ENCODE results near the gene SLC44A1. TPM values are rescaled to one million over a fixed set of nuclear protein-coding genes. Genes with fewer than 3 reads are reported as not detected.

SLC44A1 gene
- total and polyA plus RNA-seq, 12 donors: 6.8 to 73.1 (median 36.3) TPM

DNA sequence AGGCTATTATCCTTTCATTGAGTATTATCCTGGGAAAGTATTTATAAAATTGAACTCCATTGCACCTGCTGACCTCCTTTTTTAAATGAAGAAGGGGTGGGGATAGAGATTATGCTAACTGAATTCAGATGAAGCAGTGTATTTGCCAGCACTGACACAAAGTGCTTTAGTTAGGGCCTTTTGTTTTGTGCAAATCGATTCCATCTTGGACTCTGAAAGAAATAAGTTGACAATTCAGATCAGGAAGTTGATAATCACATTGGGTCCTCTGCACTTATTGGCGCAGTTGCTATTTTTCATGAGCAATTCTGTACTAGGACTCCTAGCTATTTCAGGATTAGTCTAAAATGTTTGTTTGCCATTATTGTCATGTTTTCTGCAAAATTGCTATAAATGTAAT lies 101.8 kb downstream of the SLC44A1 start:
- intact Hi-C loops (cut with DNase I): no loop called here
- 72 to 79% (median 75%) methylated on average over 2 of the region's 2 CpGs for WGBS, 4 donors

DNA sequence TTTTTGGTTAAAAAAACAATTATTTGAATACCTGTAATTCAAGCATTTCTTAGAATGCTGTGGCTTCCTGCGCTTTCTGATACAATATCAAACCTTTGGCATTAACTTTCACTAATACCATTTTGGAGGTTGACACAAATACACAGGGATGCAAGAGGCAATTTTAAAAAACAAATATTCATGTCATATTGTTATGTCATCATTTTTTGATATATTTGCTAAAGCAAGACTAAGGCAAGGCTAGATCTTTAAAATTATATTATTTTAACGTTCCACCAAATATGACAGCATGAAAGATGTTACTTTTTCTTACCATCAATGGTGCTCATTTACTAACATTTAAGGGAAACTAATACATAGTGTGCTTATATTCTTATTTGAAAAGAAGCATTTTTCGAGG lies 110.0 kb downstream of the SLC44A1 start:
- 89 to 96% (median 96%) methylated on average over 3 of the region's 3 CpGs for WGBS, 4 donors
- intact Hi-C loops (cut with DNase I): no loop called here
- no peaks in the 10 kb centered on the region for H3K27me3 ChIP-seq
- TF ChIP-seq POLR2A (IDR thresholded peaks at IDR 0.05): no peak
- TF ChIP-seq, protein P1, sequence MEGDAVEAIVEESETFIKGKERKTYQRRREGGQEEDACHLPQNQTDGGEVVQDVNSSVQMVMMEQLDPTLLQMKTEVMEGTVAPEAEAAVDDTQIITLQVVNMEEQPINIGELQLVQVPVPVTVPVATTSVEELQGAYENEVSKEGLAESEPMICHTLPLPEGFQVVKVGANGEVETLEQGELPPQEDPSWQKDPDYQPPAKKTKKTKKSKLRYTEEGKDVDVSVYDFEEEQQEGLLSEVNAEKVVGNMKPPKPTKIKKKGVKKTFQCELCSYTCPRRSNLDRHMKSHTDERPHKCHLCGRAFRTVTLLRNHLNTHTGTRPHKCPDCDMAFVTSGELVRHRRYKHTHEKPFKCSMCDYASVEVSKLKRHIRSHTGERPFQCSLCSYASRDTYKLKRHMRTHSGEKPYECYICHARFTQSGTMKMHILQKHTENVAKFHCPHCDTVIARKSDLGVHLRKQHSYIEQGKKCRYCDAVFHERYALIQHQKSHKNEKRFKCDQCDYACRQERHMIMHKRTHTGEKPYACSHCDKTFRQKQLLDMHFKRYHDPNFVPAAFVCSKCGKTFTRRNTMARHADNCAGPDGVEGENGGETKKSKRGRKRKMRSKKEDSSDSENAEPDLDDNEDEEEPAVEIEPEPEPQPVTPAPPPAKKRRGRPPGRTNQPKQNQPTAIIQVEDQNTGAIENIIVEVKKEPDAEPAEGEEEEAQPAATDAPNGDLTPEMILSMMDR (IDR thresholded peaks at IDR 0.05): no peak
- DNase-seq: no peak
- no peaks in the 10 kb centered on the region for H3K36me3 ChIP-seq (replicated peaks in 1 of 2)
- peaks cover 0 to 7% (median 0%) of the 10 kb centered on the region in 3 donors for H3K9me3 ChIP-seq (replicated peaks in 1 of 3)
- no peak overlapping the region for H3K27ac ChIP-seq
- no peak overlapping the region for H3K4me3 ChIP-seq
- H3K4me1 ChIP-seq (replicated peaks in 1 of 2): no peaks in the 10 kb centered on the region

More for the DNA sequence above, 101.8 kb downstream of the SLC44A1 start:
- no peak for TF ChIP-seq POLR2A (IDR thresholded peaks at IDR 0.05)
- TF ChIP-seq, protein P1 (IDR thresholded peaks at IDR 0.05): no peak
- Histone ChIP-seq H3K4me1 (replicated peaks in 1 of 2) (peaks cover 0 to 12% of the 10 kb centered on the region in 2 donors), H3K9me3 (replicated peaks in 1 of 3) (no peaks in the 10 kb centered on the region), H3K27ac (no peak overlapping the region), H3K36me3 (replicated peaks in 1 of 2) (no peaks in the 10 kb centered on the region), H3K4me3 (no peak overlapping the region), H3K27me3 (no peaks in the 10 kb centered on the region)
- DNase-seq: no peak

DNA sequence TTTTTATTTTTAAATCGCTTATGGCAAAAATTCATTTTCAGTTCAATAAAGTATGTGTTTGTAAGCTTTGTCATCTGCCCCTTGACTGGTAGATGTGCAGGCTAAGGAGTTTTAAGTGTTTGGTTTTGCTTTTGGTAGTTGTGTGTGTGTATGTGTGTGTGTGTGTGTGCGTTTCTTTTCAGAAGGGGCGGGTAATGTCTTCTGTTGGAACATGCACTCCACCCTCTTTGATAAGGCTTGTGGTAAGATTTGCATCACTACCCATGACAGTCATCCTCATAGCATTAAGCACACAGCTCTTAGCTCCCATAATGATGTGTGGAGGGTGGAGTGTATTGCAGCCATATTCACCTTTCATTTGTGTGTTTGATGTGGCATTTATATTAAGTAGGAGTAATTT lies 111.3 kb downstream of the SLC44A1 start:
- 86 to 98% (median 95%) methylated on average over 3 of the region's 3 CpGs for WGBS, 4 donors
- Histone ChIP-seq H3K4me1 (replicated peaks in 1 of 2) (no peaks in the 10 kb centered on the region), H3K27ac (no peak overlapping the region), H3K9me3 (replicated peaks in 1 of 3) (peaks cover 0 to 7% (median 0%) of the 10 kb centered on the region in 3 donors), H3K27me3 (no peaks in the 10 kb centered on the region), H3K36me3 (replicated peaks in 1 of 2) (no peaks in the 10 kb centered on the region), H3K4me3 (no peak overlapping the region)
- intact Hi-C loops (cut with DNase I): no loop called here
- no peak for DNase-seq
- TF ChIP-seq, protein P1 (IDR thresholded peaks at IDR 0.05): no peak
- no peak for TF ChIP-seq POLR2A (IDR thresholded peaks at IDR 0.05)

DNA sequence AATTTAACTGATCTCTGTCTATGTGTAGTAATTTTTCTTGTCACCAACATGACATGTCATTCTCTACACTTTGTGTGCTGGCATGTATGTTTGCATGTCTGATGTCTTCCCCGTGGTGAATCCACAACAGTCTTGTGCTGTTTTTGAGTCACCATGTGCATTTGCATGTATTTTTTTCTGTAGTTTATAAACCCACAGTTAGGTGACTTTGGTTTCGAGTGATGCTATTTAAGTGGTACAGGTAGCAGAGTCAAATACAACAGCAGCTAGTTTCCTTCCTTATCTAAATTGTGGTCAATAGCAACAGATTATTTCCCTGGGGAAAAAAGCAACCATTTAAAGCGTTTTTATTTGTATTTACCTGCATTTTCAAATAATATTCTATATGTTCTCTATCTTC lies 113.5 kb downstream of the SLC44A1 start:
- Histone ChIP-seq H3K9me3 (replicated peaks in 1 of 3) (peaks cover 0 to 7% (median 0%) of the 10 kb centered on the region in 3 donors), H3K27me3 (no peaks in the 10 kb centered on the region), H3K4me3 (no peak overlapping the region), H3K27ac (no peak overlapping the region), H3K4me1 (replicated peaks in 1 of 2) (no peaks in the 10 kb centered on the region), H3K36me3 (replicated peaks in 1 of 2) (no peaks in the 10 kb centered on the region)
- WGBS, 4 donors: 89 to 95% (median 92%) methylated on average over 3 of the region's 3 CpGs
- intact Hi-C loops (cut with DNase I): no loop called here
- TF ChIP-seq, protein P1 (IDR thresholded peaks at IDR 0.05): no peak
- TF ChIP-seq POLR2A (IDR thresholded peaks at IDR 0.05): no peak
- no peak for DNase-seq

All from adrenal gland (tissue), 12 donors.